Duodenal mucosa (tissue), 2 donors: ENCODE measurements around the gene CCDC174.

Source experiments
- H3K27ac ChIP-seq: one replicate; pipeline ENCODE4 v1.7.0; 2013; ENCODE audit warnings: low read depth, low read length
- H3K27me3 ChIP-seq, 2 donors: one replicate each; pipeline ENCODE4 v1.7.0; 2013; ENCODE audit warnings: low read length in 2 of 2, control low read depth in 1 of 2; ENCODE audit not compliant: insufficient read depth in 2 of 2, control insufficient read depth in 1 of 2
- H3K36me3 ChIP-seq, 2 donors: one replicate each; pipeline ENCODE4 v1.7.0; 2013; ENCODE audit warnings: low read length in 2 of 2, control low read depth in 1 of 2; ENCODE audit not compliant: insufficient read depth in 2 of 2, control insufficient read depth in 1 of 2
- H3K4me1 ChIP-seq, 2 donors: one replicate each; pipeline ENCODE4 v1.7.0; 2013; ENCODE audit warnings: low read length in 2 of 2, control low read depth in 1 of 2; ENCODE audit not compliant: insufficient read depth in 2 of 2, control insufficient read depth in 1 of 2
- H3K4me3 ChIP-seq, 2 donors: one replicate each; pipeline ENCODE4 v1.7.0; 2013; ENCODE audit warnings: low read length in 2 of 2, low read depth in 1 of 2
- H3K9ac ChIP-seq, 2 donors: one replicate each; pipeline ENCODE4 v1.7.0; 2013; ENCODE audit warnings: low read length in 2 of 2, low read depth in 1 of 2
- H3K9me3 ChIP-seq, 2 donors: one replicate each; pipeline ENCODE4 v1.7.0; 2013; ENCODE audit warnings: low read length in 2 of 2, control low read depth in 1 of 2; ENCODE audit not compliant: control insufficient read depth in 1 of 2

The CCDC174 gene

GRCh38 chr3:14624498-14624897, 27.1 kb upstream of the CCDC174 start:
- no peak overlapping the region for H3K9ac ChIP-seq
- H3K27ac ChIP-seq, result no peak overlapping the region
- H3K4me1 ChIP-seq, result no peaks in the 10 kb centered on the region
- no peak overlapping the region for H3K4me3 ChIP-seq
- no peaks in the 10 kb centered on the region for H3K9me3 ChIP-seq
- no peaks in the 10 kb centered on the region for H3K36me3 ChIP-seq
- no peaks in the 10 kb centered on the region for H3K27me3 ChIP-seq

GRCh38 chr3:14625443-14625842, 26.1 kb upstream of the CCDC174 start:
- H3K4me1 ChIP-seq, result no peaks in the 10 kb centered on the region
- no peak overlapping the region for H3K9ac ChIP-seq
- no peak overlapping the region for H3K4me3 ChIP-seq
- no peak overlapping the region for H3K27ac ChIP-seq
- H3K36me3 ChIP-seq, result no peaks in the 10 kb centered on the region
- H3K27me3 ChIP-seq, result no peaks in the 10 kb centered on the region
- H3K9me3 ChIP-seq, result no peaks in the 10 kb centered on the region

GRCh38 chr3:14627815-14628214, 23.7 kb upstream of the CCDC174 start:
- no peak overlapping the region for H3K4me3 ChIP-seq
- no peaks in the 10 kb centered on the region for H3K27me3 ChIP-seq
- no peaks in the 10 kb centered on the region for H3K36me3 ChIP-seq
- H3K9me3 ChIP-seq, result no peaks in the 10 kb centered on the region
- H3K27ac ChIP-seq, result no peak overlapping the region
- no peaks in the 10 kb centered on the region for H3K4me1 ChIP-seq
- H3K9ac ChIP-seq, result no peak overlapping the region

- H3K9ac ChIP-seq, result no peak overlapping the region
- H3K36me3 ChIP-seq, result no peaks in the 10 kb centered on the region
- no peak overlapping the region for H3K27ac ChIP-seq
- peaks cover 0 to 2% of the 10 kb centered on the region in 2 donors for H3K27me3 ChIP-seq
- H3K9me3 ChIP-seq, result no peaks in the 10 kb centered on the region
- H3K4me1 ChIP-seq, result no peaks in the 10 kb centered on the region
- H3K4me3 ChIP-seq, result no peak overlapping the region
Measured at GRCh38 chr3:14628406-14628805, 23.2 kb upstream of the CCDC174 start.

GRCh38 chr3:14630404-14631100, 21.0 kb upstream of the CCDC174 start:
- Histone ChIP-seq H3K27me3 (peaks cover 0 to 3% of the 10 kb centered on the region in 2 donors), H3K9me3 (no peaks in the 10 kb centered on the region), H3K9ac (no peak overlapping the region), H3K4me1 (peaks cover 0 to 14% of the 10 kb centered on the region in 2 donors), H3K27ac (no peak overlapping the region), H3K4me3 (no peak overlapping the region), H3K36me3 (no peaks in the 10 kb centered on the region)

GRCh38 chr3:14631101-14631497, 20.5 kb upstream of the CCDC174 start:
- Histone ChIP-seq H3K36me3 (no peaks in the 10 kb centered on the region), H3K4me1 (peaks cover 0 to 15% of the 10 kb centered on the region in 2 donors), H3K9me3 (no peaks in the 10 kb centered on the region), H3K27me3 (peaks cover 0 to 3% of the 10 kb centered on the region in 2 donors), H3K27ac (no peak overlapping the region), H3K9ac (no peak overlapping the region), H3K4me3 (no peak overlapping the region)

- Histone ChIP-seq H3K9me3 (no peaks in the 10 kb centered on the region), H3K36me3 (no peaks in the 10 kb centered on the region), H3K4me3 (no peak overlapping the region), H3K27ac (no peak overlapping the region), H3K9ac (no peak overlapping the region), H3K4me1 (peaks cover 0 to 15% of the 10 kb centered on the region in 2 donors), H3K27me3 (peaks cover 0 to 3% of the 10 kb centered on the region in 2 donors)
Measured at GRCh38 chr3:14631687-14632441, 19.7 kb upstream of the CCDC174 start.

- no peaks in the 10 kb centered on the region for H3K9me3 ChIP-seq
- no peaks in the 10 kb centered on the region for H3K36me3 ChIP-seq
- H3K27me3 ChIP-seq, result peaks cover 0 to 3% of the 10 kb centered on the region in 2 donors
- peaks cover 0 to 15% of the 10 kb centered on the region in 2 donors for H3K4me1 ChIP-seq
- no peak overlapping the region for H3K9ac ChIP-seq
- H3K4me3 ChIP-seq, result no peak overlapping the region
- no peak overlapping the region for H3K27ac ChIP-seq
Measured at GRCh38 chr3:14632442-14632930, 19.1 kb upstream of the CCDC174 start.

GRCh38 chr3:14633417-14633816, 18.1 kb upstream of the CCDC174 start:
- no peak overlapping the region for H3K27ac ChIP-seq
- H3K4me3 ChIP-seq, result no peak overlapping the region
- no peaks in the 10 kb centered on the region for H3K36me3 ChIP-seq
- H3K27me3 ChIP-seq, result peaks cover 0 to 3% of the 10 kb centered on the region in 2 donors
- no peaks in the 10 kb centered on the region for H3K9me3 ChIP-seq
- H3K4me1 ChIP-seq, result peaks cover 0 to 15% of the 10 kb centered on the region in 2 donors
- H3K9ac ChIP-seq, result no peak overlapping the region

GRCh38 chr3:14633819-14634424, 17.6 kb upstream of the CCDC174 start:
- Histone ChIP-seq H3K27me3 (peaks cover 0 to 5% of the 10 kb centered on the region in 2 donors), H3K27ac (no peak overlapping the region), H3K36me3 (no peaks in the 10 kb centered on the region), H3K4me3 (no peak overlapping the region), H3K9me3 (no peaks in the 10 kb centered on the region), H3K9ac (no peak overlapping the region), H3K4me1 (peaks cover 0 to 15% of the 10 kb centered on the region in 2 donors)
